IMR-90 (cell line): ENCODE results near the gene LY6G5C. TPM values are rescaled to one million over a fixed set of nuclear protein-coding genes. Genes with fewer than 3 reads are reported as not detected.
A peak's percentile ranks its signal among the peaks of the same experiment; 100 is the strongest.

Experiments
- ATAC-seq: fragments of 200-7000 bp; cut with Tn5 transposase; 2 replicates; pipeline ENCODE4 v1.9.1; 2020; ENCODE audit warnings: low read depth, mild to moderate bottlenecking, moderate library complexity
- BruUV-seq: library from RNA; stranded (reverse); fragments of 400-500 nt; replicated peaks from 2 replicates; lab custom pipeline; 2021; lab: Mats Ljungman, UMichigan
- CTCF ChIA-PET: fragments of 300-600 bp; formaldehyde crosslinking; extraction: SDS; loops from one replicate; lab custom pipeline; 2021; ENCODE audit warnings: antibody characterized with exemption; lab: Yijun Ruan, JAX
- POLR2A ChIA-PET: fragments of 300-600 bp; sonication (Branson Sonifier 250); formaldehyde crosslinking; loops from one replicate; lab custom pipeline; 2022; ENCODE audit warnings: antibody characterized with exemption; ENCODE audit not compliant: unreplicated experiment; lab: Charles Lee
- DNase-seq: peaks from one replicate; pipeline ENCODE4 v3.0.0; 2013
- H2AFZ ChIP-seq: replicated peaks from 2 replicates; pipeline ENCODE3; 2013; ENCODE audit warnings: low read length, mild to moderate bottlenecking; ENCODE audit not compliant: poor library complexity
- H2AK5ac ChIP-seq: 2 replicates; pipeline ENCODE4 v1.6.1; 2013; ENCODE audit warnings: low read depth, low read length, inconsistent platforms
- H2AK9ac ChIP-seq: replicated peaks from 2 replicates; pipeline ENCODE3; 2013; ENCODE audit warnings: mild to moderate bottlenecking, low read depth, low read length, moderate library complexity; ENCODE audit not compliant: poor library complexity
- H2BK120ac ChIP-seq: 2 replicates; pipeline ENCODE4 v1.6.1; 2013; ENCODE audit warnings: low read depth, low read length, inconsistent platforms
- H2BK15ac ChIP-seq: 3 replicates; pipeline ENCODE4 v1.6.1; 2013; ENCODE audit warnings: low read depth, low read length, inconsistent platforms
- H2BK20ac ChIP-seq: 2 replicates; pipeline ENCODE4 v1.6.1; 2013; ENCODE audit warnings: low read depth, mild to moderate bottlenecking, inconsistent platforms, low read length, moderate library complexity
- H2BK5ac ChIP-seq: 2 replicates; pipeline ENCODE4 v1.6.1; 2013; ENCODE audit warnings: mild to moderate bottlenecking, low read depth, low read length, inconsistent platforms; ENCODE audit not compliant: poor library complexity, severe bottlenecking
- H3K14ac ChIP-seq: replicated peaks from 2 replicates; pipeline ENCODE4 v1.6.1; 2013; ENCODE audit warnings: low read depth, low read length, inconsistent platforms
- H3K18ac ChIP-seq: 2 replicates; pipeline ENCODE4 v1.6.1; 2013; ENCODE audit warnings: low read depth, low read length, control low read depth
- H3K23ac ChIP-seq: 2 replicates; pipeline ENCODE4 v1.6.1; 2013; ENCODE audit warnings: low read depth, low read length, inconsistent platforms
- H3K27ac ChIP-seq: 2 replicates; pipeline ENCODE4 v1.5.1; 2013; ENCODE audit warnings: mild to moderate bottlenecking, control low read depth, low read length; ENCODE audit not compliant: insufficient read depth
- H3K27me3 ChIP-seq: 2 replicates; pipeline ENCODE4 v1.6.1; 2013; ENCODE audit warnings: low read length; ENCODE audit not compliant: control insufficient read depth, insufficient read depth
- H3K36me3 ChIP-seq: 2 replicates; pipeline ENCODE4 v1.6.1; 2013; ENCODE audit warnings: low read length, mixed read lengths; ENCODE audit not compliant: control insufficient read depth, insufficient read depth
- H3K4ac ChIP-seq: 2 replicates; pipeline ENCODE4 v1.6.1; 2013; ENCODE audit warnings: low read depth, low read length, inconsistent platforms
- H3K4me1 ChIP-seq: 2 replicates; pipeline ENCODE4 v1.6.1; 2013; ENCODE audit warnings: low read length, mixed read lengths; ENCODE audit not compliant: control insufficient read depth, insufficient read depth
- H3K4me2 ChIP-seq: 2 replicates; pipeline ENCODE4 v1.6.1; 2013; ENCODE audit warnings: low read depth, mild to moderate bottlenecking, control low read depth, low read length, moderate library complexity
- H3K4me3 ChIP-seq: 2 replicates; pipeline ENCODE4 v1.5.1; 2013; ENCODE audit warnings: low read depth, mild to moderate bottlenecking, control low read depth, low read length, moderate library complexity; ENCODE audit not compliant: insufficient read depth
- H3K56ac ChIP-seq: 2 replicates; pipeline ENCODE4 v1.6.1; 2013; ENCODE audit warnings: low read length, inconsistent platforms; ENCODE audit not compliant: insufficient read depth; ENCODE audit errors: extremely low read depth
- H3K79me1 ChIP-seq, 2 experiments: 2 replicates each; pipeline ENCODE4 v1.6.1; 2013; ENCODE audit warnings: low read length in 2 of 2, inconsistent platforms in 1 of 2, low read depth in 1 of 2
- H3K9ac ChIP-seq: 2 replicates; pipeline ENCODE4 v1.6.1; 2013; ENCODE audit warnings: low read depth, low read length, control low read depth
- H3K9me1 ChIP-seq: 2 replicates; pipeline ENCODE4 v1.6.1; 2013; ENCODE audit warnings: low read length, inconsistent platforms; ENCODE audit not compliant: insufficient read depth
- H3K9me3 ChIP-seq: 2 replicates; pipeline ENCODE4 v1.6.1; 2013; ENCODE audit warnings: low read length; ENCODE audit not compliant: control insufficient read depth, insufficient read depth
- H4K20me1 ChIP-seq: 2 replicates; pipeline ENCODE4 v1.6.1; 2013; ENCODE audit warnings: low read length, inconsistent platforms; ENCODE audit not compliant: insufficient read depth
- H4K5ac ChIP-seq: 2 replicates; pipeline ENCODE4 v1.6.1; 2013; ENCODE audit warnings: mild to moderate bottlenecking, low read depth, low read length, control low read depth
- H4K8ac ChIP-seq, 2 experiments: 2 replicates each; pipeline ENCODE4 v1.6.1; 2013; ENCODE audit warnings: low read depth in 2 of 2, low read length in 2 of 2, control low read depth in 1 of 2, inconsistent platforms in 1 of 2
- H4K91ac ChIP-seq: 2 replicates; pipeline ENCODE4 v1.6.1; 2013; ENCODE audit warnings: low read depth, low read length, inconsistent platforms; ENCODE audit not compliant: insufficient read depth
- ELK1 ChIP-seq: fragments of 150-350 bp; IDR thresholded peaks from 2 replicates; pipeline ENCODE4 v1.6.1; 2016; ENCODE audit warnings: low read depth, mild to moderate bottlenecking, low read length, moderate library complexity, borderline replicate concordance
- RAD21 ChIP-seq: IDR thresholded peaks from 2 replicates; pipeline ENCODE4 v1.6.1; 2012; ENCODE audit warnings: low read length, improper control_type of control experiment
- WGBS, 2 experiments: methylation state at CpG; one replicate each; pipeline versions ENCODE4 v1.1.5 to v1.1.7; 2013; ENCODE audit warnings: missing lambda C conversion rate in 2 of 2; ENCODE audit not compliant: insufficient read length in 1 of 2; ENCODE audit errors: extremely low coverage in 2 of 2; 5-methylcytosine and 5-hydroxymethylcytosine counted together
- dilution Hi-C: fragments of 300-500 bp; cut with HindIII; formaldehyde crosslinking; loops from one replicate; pipeline ENCODE4 v1.14.3; 2018; ENCODE audit warnings: low sequenced_read_pairs; ENCODE audit not compliant: unreplicated experiment
- in situ Hi-C: fragments of 300-500 bp; cut with MboI; formaldehyde crosslinking; loops from 3 replicates; pipeline ENCODE4 v1.14.3; 2019; ENCODE audit warnings: low sequenced_read_pairs, inconsistent platforms, mixed read lengths
- intact Hi-C: fragments of 100-400 bp; cut with micrococcal nuclease; formaldehyde crosslinking; loops from 2 replicates; pipeline ENCODE4 v1.10.0; 2022
- polyA plus RNA-seq, 3 experiments: library from polyadenylated mRNA; depleted of rRNA; stranded (reverse); fragments of >200 nt; gene quantifications; 2 replicates each; pipeline ENCODE4 v1.2.3, GENCODE V29; 2012; ENCODE audit warnings: low replicate concordance in 1 of 3
- total RNA-seq: library from RNA; depleted of rRNA; stranded (reverse); fragments of >200 nt; gene quantifications from 2 replicates; pipeline ENCODE4 v1.2.3, GENCODE V29; 2012

Gene LY6G5C
- total and polyA plus RNA-seq, 2 of the 4 experiments (the other 2 are of a cell fraction): 0.18 to 2.0 TPM

GRCh38 chr6:31728767-31729514, 48.1 kb upstream of the LY6G5C start, which contains the start of gene DDAH2:
TSS of gene DDAH2 (minus strand) at chr6:31729299. CDS start at chr6:31729161, 138 bp downstream.
- H2BK120ac ChIP-seq: peak within 1 kb of the TSS; percentile 78
- H3K9ac ChIP-seq: peak within 1 kb of the TSS; percentile 81
- H3K79me1 ChIP-seq: peaks cover 0 to 44% of the 10 kb centered on the region in 2 experiments; a peak in 3 of 4 replicates
- H4K91ac ChIP-seq: peak within 1 kb of the TSS; percentile 72
- H2BK20ac ChIP-seq: 0 out of 2 replicates have a peak within 1 kb of the TSS, but pooled peaks have one; percentile 6
- H3K27me3 ChIP-seq: no peaks in the 10 kb centered on the region
- H2BK5ac ChIP-seq: peak within 1 kb of the TSS; percentile 83
- in situ Hi-C loops (no loop called here), dilution Hi-C loops (no loop called here), intact Hi-C loops (loop anchor here (2.0 kb wide), 2 partner anchors 48 to 102 kb away; partner anchors contain the start of gene LY6G5C)
- peak within 1 kb of the TSS; percentile 89 for H3K14ac ChIP-seq
- H4K5ac ChIP-seq: peak within 1 kb of the TSS; percentile 50
- peak within 1 kb of the TSS; percentile 17 to 82; a peak in 2 of 4 replicates for H4K8ac ChIP-seq
- H2AK5ac ChIP-seq: peak within 1 kb of the TSS; percentile 90
- peaks cover 44% of the 10 kb centered on the region for H3K36me3 ChIP-seq
- H3K4me2 ChIP-seq: peak within 1 kb of the TSS; percentile 92
- H3K56ac ChIP-seq: peak within 1 kb of the TSS; percentile 67
- peaks cover under 1% of the 10 kb centered on the region; the same call in 1 of the 2 replicates for H3K9me1 ChIP-seq
- H4K20me1 ChIP-seq: peaks cover 26% of the 10 kb centered on the region
- peak within 1 kb of the TSS; percentile 66; the same call in 1 of the 2 replicates for H3K18ac ChIP-seq
- H3K4me3 ChIP-seq: peak within 1 kb of the TSS; percentile 85
- ChIA-PET CTCF (interaction anchor here (0.5 to 0.7 kb wide), 2 partner anchors 42 to 48 kb away, joined by 3 read pairs; partner anchors contain the start of gene LY6G5C), POLR2A (interaction anchor here (0.6 kb wide), 1 partner anchor 189 kb away, joined by 3 read pairs; no protein-coding TSS in a partner anchor)
- no TSS peak for BruUV-seq
- peaks cover 3% of the 10 kb centered on the region for H3K4me1 ChIP-seq
- 6% methylated on average over 14 of the region's 36 CpGs; no CpG with 5 or more reads in 1 of the 2 experiments for WGBS, 2 experiments
- peak within 1 kb of the TSS; percentile 91; the same call in 1 of the 2 replicates for H3K23ac ChIP-seq
- H2AK9ac ChIP-seq: peak within 1 kb of the TSS; percentile 99
- ATAC-seq: peak; percentile 33
- DNase-seq: no peak
- H3K9me3 ChIP-seq: no peaks in the 10 kb centered on the region
- H3K4ac ChIP-seq: peak within 1 kb of the TSS; percentile 92
- H3K27ac ChIP-seq: peak within 1 kb of the TSS; percentile 85
- H2BK15ac ChIP-seq: peak within 1 kb of the TSS; percentile 45; the same call in 1 of the 3 replicates
- peak within 1 kb of the TSS; percentile 96 for H2AFZ ChIP-seq
- TF ChIP-seq RAD21 (no peak), ELK1 (no peak)
